Panc1 (cell line): ENCODE results near the gene BTG4.

ENCODE experiments used
- CTCF ChIP-seq: fragments of 450-650 bp; IDR thresholded peaks from 2 replicates; pipeline ENCODE4 v1.5.1; 2017; ENCODE audit warnings: mild to moderate bottlenecking
- POLR2AphosphoS5 ChIP-seq: IDR thresholded peaks from 2 replicates; pipeline ENCODE4 v1.6.1; 2012; ENCODE audit warnings: mild to moderate bottlenecking, low read depth, low read length, moderate library complexity
- REST ChIP-seq, 2 experiments: IDR thresholded peaks; 2 replicates each; pipeline ENCODE4 v1.6.1; 2011 to 2012; ENCODE audit warnings: low read depth in 2 of 2, control low read depth in 1 of 2, low read length in 1 of 2, mild to moderate bottlenecking in 1 of 2, moderate library complexity in 1 of 2; ENCODE audit not compliant: insufficient read depth in 1 of 2
- SIN3A ChIP-seq: IDR thresholded peaks from 2 replicates; pipeline ENCODE4 v1.6.1; 2012; ENCODE audit warnings: low read depth, mild to moderate bottlenecking, low read length, moderate library complexity, borderline replicate concordance; ENCODE audit not compliant: insufficient read depth
- TCF7L2 ChIP-seq: IDR thresholded peaks from 2 replicates; pipeline ENCODE4 v1.6.1; 2011; ENCODE audit warnings: mild to moderate bottlenecking, low read depth, low read length, inconsistent platforms

GRCh38 chr11:111474432-111474831 lies 37.8 kb downstream of the BTG4 start:
- TF ChIP-seq CTCF, result no peak
- no peak for TF ChIP-seq REST (IDR thresholded peaks at IDR 0.05; ENCODE audit: insufficient read depth in 1 of 2, low read depth in 2 of 2, low read length in 1 of 2)
- no peak for TF ChIP-seq POLR2AphosphoS5
- no peak for TF ChIP-seq SIN3A
- TF ChIP-seq TCF7L2, result no peak
